ENCODE data around the gene DOCK2.

GRCh38 chr5:169804861-169805260 is 167.8 kb downstream of the DOCK2 start:
- TF ChIP-seq POLR2A (IDR thresholded peaks at IDR 0.05) = no peak
- TF ChIP-seq CTCF (IDR thresholded peaks at IDR 0.05) = no peak
- TF ChIP-seq POLR2AphosphoS5 (IDR thresholded peaks at IDR 0.05) = no peak
